NCI-H128 (cell line): Measurements from ENCODE around the gene TYROBP.
"Not testable (repeated sequence)": the region's sequence is repeated elsewhere in the genome, so short reads cannot be mapped to it uniquely, and the experiment has no call there.

Experiments used
- DNase-seq: peaks from one replicate; lab custom pipeline; 2025; ENCODE audit not compliant: unreplicated experiment; lab: John Stamatoyannopoulos, UW

TYROBP gene

DNA sequence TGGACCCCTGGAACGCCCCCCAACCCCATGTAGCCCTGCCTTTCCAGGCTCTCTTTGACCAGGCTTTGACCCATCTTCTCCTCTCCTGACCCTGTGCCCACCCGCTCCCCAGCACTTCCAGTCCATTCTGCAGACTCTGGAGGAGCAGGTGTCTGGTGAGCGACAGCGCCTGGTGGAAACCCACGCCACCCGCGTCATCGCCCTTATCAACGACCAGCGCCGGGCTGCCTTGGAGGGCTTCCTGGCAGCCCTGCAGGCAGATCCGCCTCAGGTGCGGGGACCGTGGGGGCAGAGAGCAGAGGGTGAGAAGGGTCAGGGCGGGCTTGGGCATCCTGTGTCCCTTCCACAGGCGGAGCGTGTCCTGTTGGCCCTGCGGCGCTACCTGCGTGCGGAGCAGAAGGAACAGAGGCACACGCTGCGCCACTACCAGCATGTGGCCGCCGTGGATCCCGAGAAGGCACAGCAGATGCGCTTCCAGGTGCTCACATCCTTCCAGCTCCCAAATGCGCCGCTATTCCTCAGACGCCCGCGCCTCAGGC, 33.6 kb downstream of the TYROBP start:
- DNase-seq, result no peak

DNA sequence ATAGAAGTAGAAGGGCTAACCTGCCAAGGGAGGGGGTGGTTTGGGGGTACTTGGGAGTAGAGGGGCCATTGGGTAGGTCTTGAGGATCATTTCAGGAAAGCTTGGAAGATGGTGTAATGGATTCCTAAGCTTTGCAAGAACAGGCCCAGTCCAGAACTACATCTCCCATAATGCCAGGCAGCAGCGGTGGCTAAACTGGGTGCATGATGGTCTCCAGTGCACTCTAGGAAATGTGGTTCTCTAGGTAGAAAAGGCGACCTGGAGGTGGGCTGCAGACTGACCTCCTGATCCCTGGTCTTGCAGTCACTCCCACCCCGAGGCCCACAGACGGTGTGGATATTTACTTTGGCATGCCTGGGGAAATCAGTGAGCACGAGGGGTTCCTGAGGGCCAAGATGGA, 35.9 kb downstream of the TYROBP start:
- DNase-seq, result no peak

GRCh38 chr19:35871611-35872010, 36.5 kb downstream of the TYROBP start:
- no peak for DNase-seq

GRCh38 chr19:35870798-35871197, 37.3 kb downstream of the TYROBP start:
- DNase-seq, result no peak

DNA sequence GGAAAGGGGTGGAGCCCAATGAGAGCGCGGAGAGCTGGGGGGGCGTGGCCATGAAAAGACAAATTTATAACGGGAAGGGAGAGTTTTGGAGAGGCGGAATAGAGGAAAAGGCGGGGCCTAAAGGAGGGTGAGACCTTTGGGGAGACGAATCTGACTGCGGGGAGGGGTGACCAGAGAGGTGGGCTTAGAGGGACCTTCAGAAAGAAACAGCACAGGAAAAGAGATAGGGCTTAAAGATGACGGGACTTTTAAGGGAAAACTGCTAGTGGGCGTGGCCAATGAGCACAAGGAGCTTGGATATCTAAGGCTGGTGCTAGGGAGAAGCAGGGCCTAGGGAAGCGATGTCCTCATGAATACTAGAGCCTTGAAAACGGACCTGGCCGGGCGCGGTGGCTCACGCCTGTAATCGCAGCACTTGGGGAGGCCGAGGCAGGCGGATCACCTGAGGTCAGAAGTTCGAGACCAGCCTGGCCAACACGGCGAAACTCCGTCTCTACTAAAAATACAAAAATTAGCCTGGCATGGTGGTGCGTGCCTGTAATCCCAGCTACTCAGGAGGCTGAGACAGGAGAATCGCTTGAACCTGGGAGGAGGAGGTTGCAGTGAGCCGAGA, 37.9 kb downstream of the TYROBP start:
- DNase-seq, result not testable (repeated sequence)

DNA sequence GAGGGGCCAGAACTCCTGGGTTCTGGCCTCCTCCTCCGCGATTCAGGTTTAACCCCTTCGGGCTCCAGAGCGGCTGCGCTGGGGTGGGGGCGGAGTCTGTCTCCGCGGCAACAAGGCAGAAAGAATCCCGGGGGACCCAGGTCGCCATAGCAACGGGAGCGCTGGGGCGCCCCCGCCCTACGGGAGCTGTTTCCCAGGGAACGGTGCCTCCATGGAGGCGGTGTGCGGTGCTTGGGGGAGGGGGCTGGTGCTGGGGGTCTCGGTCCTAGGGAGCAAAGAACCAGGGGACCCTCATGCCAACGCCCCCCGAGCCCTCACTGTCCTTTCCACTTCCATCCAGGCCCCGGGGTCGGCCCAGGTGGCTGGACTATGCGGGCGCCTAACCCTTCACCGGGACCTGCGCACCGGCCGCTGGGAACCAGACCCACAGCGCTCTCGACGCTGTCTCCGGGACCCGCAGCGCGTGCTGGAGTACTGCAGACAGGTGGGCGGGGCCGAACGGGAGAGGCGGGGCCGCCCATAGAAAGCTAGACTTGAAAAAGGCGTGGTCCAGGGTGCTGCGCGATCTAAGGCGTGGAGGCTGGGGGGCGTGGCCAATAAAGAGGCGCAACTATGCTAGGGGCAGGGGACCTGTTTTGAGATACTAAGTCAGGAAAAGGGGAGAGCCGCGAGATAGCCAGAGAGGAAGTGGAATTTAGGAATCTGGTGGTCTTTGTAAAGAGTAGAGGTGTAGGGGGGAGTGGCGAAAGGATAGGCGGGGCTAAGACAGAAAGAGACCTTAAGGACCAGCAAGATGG, 38.6 kb downstream of the TYROBP start:
- DNase-seq, result peak; percentile 87

DNA sequence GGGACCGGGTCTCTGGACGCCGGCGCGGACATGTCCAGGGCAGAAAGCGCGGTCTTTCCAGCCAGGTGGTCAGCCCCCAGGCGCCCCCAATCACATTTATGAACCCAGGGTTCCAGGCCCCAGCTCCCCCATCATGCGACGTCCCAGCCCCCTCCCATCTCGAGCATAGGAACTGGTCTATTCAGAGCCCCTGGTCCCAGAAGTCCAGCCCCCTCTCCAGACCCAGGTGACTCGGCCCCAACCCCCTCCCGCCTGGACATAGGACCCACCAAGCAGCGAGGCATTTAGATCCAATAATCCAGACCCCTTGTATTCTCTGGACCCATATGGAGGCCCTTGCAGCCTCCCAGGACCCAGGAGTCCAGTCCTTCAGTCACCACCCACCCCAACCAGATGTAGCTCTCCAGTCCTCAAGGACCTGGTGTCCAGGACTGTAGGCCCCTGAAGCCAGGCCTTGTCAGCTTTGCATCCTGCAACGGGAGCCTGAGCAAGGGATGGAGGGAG, 39.2 kb downstream of the TYROBP start:
- no peak for DNase-seq

DNA sequence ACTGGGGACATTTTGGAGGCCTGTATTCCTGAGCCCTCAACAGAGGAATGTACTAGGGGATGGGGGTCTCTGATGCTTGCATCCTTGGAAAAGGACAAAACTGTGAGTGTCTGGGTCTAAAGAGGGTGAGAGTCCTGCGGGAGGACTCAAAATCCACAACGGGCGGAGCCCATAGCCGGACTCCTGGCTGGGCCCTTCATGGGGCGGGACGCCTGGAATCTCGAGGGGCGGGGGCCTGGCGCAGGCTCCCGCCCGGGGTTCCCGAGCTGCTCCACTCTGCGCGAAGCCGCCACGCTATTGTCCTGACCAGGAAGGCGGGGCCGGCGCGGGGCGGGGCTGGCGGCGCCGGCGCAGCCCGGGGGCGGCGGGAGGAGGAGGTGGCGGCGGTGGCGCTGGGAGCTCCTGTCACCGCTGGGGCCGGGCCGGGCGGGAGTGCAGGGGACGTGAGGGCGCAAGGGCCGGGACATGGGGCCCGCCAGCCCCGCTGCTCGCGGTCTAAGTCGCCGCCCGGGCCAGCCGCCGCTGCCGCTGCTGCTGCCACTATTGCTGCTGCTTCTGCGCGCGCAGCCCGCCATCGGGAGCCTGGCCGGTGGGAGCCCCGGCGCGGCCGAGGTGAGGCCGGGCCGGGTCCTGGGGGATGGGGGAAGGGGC, 39.8 kb downstream of the TYROBP start, which contains the start of gene APLP1:
Gene APLP1 (plus strand): TSS at position 403 of the 651 bp plus-strand sequence. CDS start 63 bp downstream, at position 466.
- peak; percentile 57 for DNase-seq

- no peak for DNase-seq
Observed at GRCh38 chr19:35863018-35863417, 45.1 kb downstream of the TYROBP start.

- DNase-seq, result no peak
Observed at GRCh38 chr19:35862528-35862927, 45.6 kb downstream of the TYROBP start.

DNA sequence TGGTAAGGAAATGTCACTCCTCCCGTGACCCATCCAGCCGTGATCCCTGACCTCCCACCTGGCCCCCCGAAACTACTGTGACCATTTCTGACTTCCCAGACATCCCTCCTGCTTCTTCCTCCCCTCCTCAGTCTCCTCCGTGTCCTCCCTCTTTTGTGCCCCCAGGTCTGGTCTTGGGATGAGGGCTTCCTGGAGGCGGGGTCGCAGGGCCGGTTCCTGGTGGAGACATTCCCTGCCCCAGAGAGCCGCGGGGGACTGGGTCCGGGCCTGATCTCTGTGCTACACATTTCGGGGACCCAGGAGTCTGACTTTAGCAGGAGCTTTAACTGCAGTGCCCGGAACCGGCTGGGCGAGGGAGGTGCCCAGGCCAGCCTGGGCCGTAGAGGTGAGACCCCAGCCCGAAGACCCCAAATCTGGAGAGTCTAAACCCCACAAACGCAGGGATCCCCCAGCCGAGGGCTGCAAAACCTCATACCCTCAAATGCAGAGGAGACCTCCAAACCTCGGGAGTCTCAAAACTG, 46.4 kb downstream of the TYROBP start:
- DNase-seq, result no peak

DNA sequence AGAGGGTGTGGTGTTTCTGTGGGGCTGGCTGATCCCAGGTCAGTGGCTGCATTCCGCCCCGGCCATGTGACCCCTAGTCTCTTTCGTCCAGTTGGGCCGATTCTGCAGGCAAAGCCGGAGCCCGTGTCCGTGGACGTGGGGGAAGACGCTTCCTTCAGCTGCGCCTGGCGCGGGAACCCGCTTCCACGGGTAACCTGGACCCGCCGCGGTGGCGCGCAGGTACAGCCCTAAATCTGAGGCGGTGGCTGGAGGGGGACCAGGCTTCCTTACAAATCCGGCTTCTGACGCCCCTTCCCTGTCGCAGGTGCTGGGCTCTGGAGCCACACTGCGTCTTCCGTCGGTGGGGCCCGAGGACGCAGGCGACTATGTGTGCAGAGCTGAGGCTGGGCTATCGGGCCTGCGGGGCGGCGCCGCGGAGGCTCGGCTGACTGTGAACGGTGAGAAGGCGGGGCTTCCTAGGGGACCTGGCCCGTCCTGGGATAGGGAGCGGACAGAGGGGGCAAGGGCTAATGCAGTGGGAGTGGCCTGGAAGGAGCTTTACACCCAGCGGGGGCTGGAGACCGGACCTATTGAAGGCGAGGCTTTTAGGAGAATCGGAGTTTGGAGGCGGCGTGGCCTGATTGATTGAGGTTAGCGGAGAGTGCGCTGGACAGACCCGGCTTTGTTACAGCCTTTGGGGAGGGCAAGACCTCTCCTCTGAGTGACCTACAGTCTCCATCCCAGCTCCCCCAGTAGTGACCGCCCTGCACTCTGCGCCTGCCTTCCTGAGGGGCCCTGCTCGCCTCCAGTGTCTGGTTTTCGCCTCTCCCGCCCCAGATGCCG, 47.1 kb downstream of the TYROBP start:
- no peak for DNase-seq

DNA sequence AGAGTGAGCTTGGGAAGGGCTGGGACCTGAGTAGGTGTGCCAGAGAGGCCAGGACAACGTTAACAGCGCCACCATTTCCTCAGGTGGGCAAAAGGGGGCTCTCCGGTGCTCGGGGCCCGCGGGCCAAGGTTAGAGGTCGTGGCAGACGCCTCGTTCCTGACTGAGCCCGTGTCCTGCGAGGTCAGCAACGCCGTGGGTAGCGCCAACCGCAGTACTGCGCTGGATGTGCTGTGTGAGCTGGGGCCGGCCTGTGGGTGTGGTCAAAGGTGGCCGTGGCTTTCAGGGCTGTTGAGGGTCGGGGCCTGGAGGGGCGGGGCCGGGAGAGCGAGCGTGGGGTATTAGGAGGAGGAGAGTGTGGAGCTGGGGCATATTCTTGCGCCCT, 47.7 kb downstream of the TYROBP start:
- no peak for DNase-seq

DNA sequence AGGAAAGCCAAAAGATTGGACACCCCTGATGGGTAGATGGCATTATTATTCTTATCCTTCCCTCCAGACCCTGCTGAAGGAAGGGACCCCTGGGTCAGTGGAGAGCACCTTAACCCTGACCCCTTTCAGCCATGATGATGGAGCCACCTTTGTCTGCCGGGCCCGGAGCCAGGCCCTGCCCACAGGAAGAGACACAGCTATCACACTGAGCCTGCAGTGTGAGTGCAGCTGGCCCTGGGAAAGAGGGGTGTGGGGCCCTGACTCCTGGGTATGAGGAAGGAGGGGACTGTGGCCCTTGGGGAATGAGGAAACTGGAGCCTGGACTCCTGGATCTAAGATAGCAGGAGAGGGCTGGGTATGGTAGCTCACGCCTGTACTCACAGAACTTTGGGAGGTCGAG, 48.7 kb downstream of the TYROBP start:
- DNase-seq, result no peak

- no peak for DNase-seq
Observed at GRCh38 chr19:35858311-35858710, 49.8 kb downstream of the TYROBP start.

GRCh38 chr19:35856546-35857149, 51.4 kb downstream of the TYROBP start, which contains the start of gene KIRREL2:
KIRREL2 (plus strand) TSS chr19:35856911; CDS start chr19:35857120, 209 bp downstream.
- no peak for DNase-seq
